A673 (cell line): ENCODE results near the gene SELENOS.

Experiments used
- CTCF ChIP-seq: fragments of 300-800, 200-600 bp; sonication (generic); conservative IDR thresholded peaks from 2 replicates; pipeline ENCODE4 v1.5.1; 2017; ENCODE audit warnings: low read depth, mild to moderate bottlenecking, antibody characterized with exemption, low read length, moderate library complexity, mixed read lengths
- EZH2 ChIP-seq: fragments of 200-600 bp; sonication (generic); IDR thresholded peaks from 2 replicates; pipeline ENCODE4 v1.6.1; 2017; ENCODE audit warnings: borderline replicate concordance, low read depth, mild to moderate bottlenecking, mixed read lengths, antibody characterized with exemption, low read length; ENCODE audit not compliant: poor library complexity, severe bottlenecking

- TF ChIP-seq CTCF (no peak), EZH2 (no peak)
These were observed 49.0 kb downstream of the SELENOS start for GRCh38 chr15:101228313-101228712.
